Left kidney (tissue), 2 donors: Measurements from ENCODE around the gene AMDHD1. TPM values are rescaled to one million over a fixed set of nuclear protein-coding genes. Genes with fewer than 3 reads are reported as not detected.
"Not testable (repeated sequence)": the region's sequence is repeated elsewhere in the genome, so short reads cannot be mapped to it uniquely, and the experiment has no call there.

Experiments
- DNase-seq: peaks from one replicate; pipeline ENCODE4 v3.0.0-alpha.2; 2013
- polyA plus RNA-seq: library from polyadenylated mRNA; unstranded; fragments of 120-200 nt; gene quantifications from one replicate; pipeline ENCODE4 v1.2.1, GENCODE V29; 2013; ENCODE audit not compliant: insufficient read length

The AMDHD1 gene
- polyA plus RNA-seq, 1 donor, result 1.5 TPM

- DNase-seq, result no peak
These were observed 20.0 kb downstream of the AMDHD1 start for GRCh38 chr12:95963096-95963495.

- no peak for DNase-seq
These were observed 23.2 kb downstream of the AMDHD1 start for GRCh38 chr12:95966287-95966870.

- DNase-seq, result no peak
These were observed 24.2 kb downstream of the AMDHD1 start for GRCh38 chr12:95967301-95967700.

- DNase-seq, result not testable (repeated sequence)
These were observed 26.0 kb downstream of the AMDHD1 start for GRCh38 chr12:95969116-95969515.

GRCh38 chr12:95970905-95971304 lies 27.8 kb downstream of the AMDHD1 start:
- DNase-seq, result no peak

- DNase-seq, result no peak
These were observed 29.8 kb downstream of the AMDHD1 start for GRCh38 chr12:95972832-95973456.

- DNase-seq, result no peak
These were observed 31.2 kb downstream of the AMDHD1 start for GRCh38 chr12:95974358-95974757.

- no peak for DNase-seq
These were observed 32.4 kb downstream of the AMDHD1 start for GRCh38 chr12:95975491-95975890.

- DNase-seq, result no peak
These were observed 33.3 kb downstream of the AMDHD1 start for GRCh38 chr12:95976416-95976832.

GRCh38 chr12:95977764-95978305 lies 34.7 kb downstream of the AMDHD1 start:
- no peak for DNase-seq

- no peak for DNase-seq
These were observed 35.2 kb downstream of the AMDHD1 start for GRCh38 chr12:95978351-95978750.

GRCh38 chr12:95978774-95979173 lies 35.6 kb downstream of the AMDHD1 start:
- no peak for DNase-seq

GRCh38 chr12:95980437-95980836 lies 37.3 kb downstream of the AMDHD1 start:
- no peak for DNase-seq

- no peak for DNase-seq
These were observed 39.5 kb downstream of the AMDHD1 start for GRCh38 chr12:95982602-95983001.

- DNase-seq, result no peak
These were observed 41.6 kb downstream of the AMDHD1 start for GRCh38 chr12:95984682-95985081.

GRCh38 chr12:95986635-95987570 lies 43.8 kb downstream of the AMDHD1 start:
- DNase-seq, result no peak

- DNase-seq, result no peak
These were observed 45.6 kb downstream of the AMDHD1 start for GRCh38 chr12:95988506-95989275.

- no peak for DNase-seq
These were observed 46.5 kb downstream of the AMDHD1 start for GRCh38 chr12:95989504-95990123.

- no peak for DNase-seq
These were observed 47.0 kb downstream of the AMDHD1 start for GRCh38 chr12:95990136-95990535.

GRCh38 chr12:95993907-95994306 lies 50.8 kb downstream of the AMDHD1 start:
- no peak for DNase-seq

GRCh38 chr12:95994476-95994875 lies 51.3 kb downstream of the AMDHD1 start:
- DNase-seq, result no peak
